Measurements from ENCODE around the gene KRT32.
A peak's percentile ranks its signal among the peaks of the same experiment; 100 is the strongest.

The KRT32 gene

DNA sequence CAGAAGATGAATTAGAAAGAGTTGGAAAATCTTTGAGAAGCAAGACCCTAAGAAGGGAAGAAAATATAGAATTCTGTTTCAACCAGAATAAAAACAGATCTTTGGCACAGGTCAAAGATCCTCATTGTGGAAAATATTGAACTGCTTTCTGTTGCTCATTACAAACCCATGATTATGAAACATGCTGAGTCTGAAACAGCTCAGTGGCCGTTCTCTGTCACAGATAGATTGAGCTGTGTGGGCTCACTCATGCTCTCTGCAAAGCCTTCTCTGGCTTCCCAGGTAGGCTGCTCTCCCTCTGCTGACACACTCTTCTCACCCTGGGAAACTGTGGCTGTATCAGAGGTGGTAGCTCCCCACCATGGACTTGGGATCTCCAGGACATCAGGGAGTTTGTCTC is 23.0 kb downstream of the KRT32 start:
- peak; percentile 42 for DNase-seq (ENCODE audit: low read depth)
- TF ChIP-seq, protein P1, sequence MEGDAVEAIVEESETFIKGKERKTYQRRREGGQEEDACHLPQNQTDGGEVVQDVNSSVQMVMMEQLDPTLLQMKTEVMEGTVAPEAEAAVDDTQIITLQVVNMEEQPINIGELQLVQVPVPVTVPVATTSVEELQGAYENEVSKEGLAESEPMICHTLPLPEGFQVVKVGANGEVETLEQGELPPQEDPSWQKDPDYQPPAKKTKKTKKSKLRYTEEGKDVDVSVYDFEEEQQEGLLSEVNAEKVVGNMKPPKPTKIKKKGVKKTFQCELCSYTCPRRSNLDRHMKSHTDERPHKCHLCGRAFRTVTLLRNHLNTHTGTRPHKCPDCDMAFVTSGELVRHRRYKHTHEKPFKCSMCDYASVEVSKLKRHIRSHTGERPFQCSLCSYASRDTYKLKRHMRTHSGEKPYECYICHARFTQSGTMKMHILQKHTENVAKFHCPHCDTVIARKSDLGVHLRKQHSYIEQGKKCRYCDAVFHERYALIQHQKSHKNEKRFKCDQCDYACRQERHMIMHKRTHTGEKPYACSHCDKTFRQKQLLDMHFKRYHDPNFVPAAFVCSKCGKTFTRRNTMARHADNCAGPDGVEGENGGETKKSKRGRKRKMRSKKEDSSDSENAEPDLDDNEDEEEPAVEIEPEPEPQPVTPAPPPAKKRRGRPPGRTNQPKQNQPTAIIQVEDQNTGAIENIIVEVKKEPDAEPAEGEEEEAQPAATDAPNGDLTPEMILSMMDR (conservative IDR thresholded peaks at IDR 0.05; ENCODE audit: low read depth, low read length), result no peak
- no peak overlapping the region for H3K4me3 ChIP-seq (ENCODE audit: low read depth, low read length)

DNA sequence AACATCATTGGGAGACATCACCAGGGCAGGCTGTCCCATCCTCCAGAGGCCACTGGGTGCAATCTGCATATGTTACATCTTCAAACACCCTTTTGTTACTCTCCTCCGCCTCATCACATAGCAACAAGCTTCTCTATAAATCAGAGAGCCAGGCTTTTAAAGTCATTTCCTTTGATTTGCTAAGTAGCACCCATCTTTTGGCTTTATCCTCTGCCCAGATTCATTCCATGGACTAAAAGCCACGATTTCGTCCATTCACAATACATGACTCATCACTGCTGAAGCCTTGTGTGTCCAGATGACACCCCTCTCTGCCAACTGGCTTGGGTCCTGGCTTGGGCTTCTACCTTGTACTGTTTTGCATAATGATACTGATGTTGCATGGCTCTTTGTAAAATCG is 24.4 kb downstream of the KRT32 start:
- TF ChIP-seq, protein P1 (conservative IDR thresholded peaks at IDR 0.05; ENCODE audit: low read depth, low read length), result no peak
- peak; percentile 56 for DNase-seq (ENCODE audit: low read depth)
- H3K4me3 ChIP-seq (ENCODE audit: low read depth, low read length), result no peak overlapping the region

DNA sequence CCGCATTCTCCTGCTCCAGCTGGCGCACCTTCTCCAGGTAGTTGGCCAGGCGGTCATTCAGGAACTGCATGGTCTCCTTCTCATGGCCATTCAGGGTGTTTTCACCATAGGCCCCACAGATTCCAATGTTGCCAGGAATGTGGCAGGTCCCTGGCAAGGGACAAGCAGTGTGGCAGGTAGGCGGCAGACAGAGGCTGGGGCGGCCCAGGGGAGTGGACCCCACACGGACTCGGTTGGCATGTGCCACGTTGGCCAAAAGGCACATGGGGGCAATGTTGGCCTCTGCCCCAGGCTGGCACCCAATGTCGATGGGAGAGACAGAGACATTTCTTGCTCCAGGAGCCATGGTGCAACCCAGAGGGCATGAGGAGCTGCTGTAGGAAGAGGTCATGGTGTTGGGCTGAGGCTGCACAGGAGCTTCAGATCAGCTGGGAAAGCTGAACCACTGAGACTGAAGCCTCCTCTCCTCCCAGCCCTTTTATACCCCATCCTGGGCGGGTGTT is 26.6 kb downstream of the KRT32 start, which contains the start of gene KRT38:
KRT38 (minus strand) TSS at position 453 of the 503 bp plus-strand sequence; CDS start at position 391, 62 bp downstream.
- no peak for DNase-seq (ENCODE audit: low read depth)
- H3K4me3 ChIP-seq (ENCODE audit: low read depth, low read length), result no peak within 1 kb of the TSS
- TF ChIP-seq, protein P1 (conservative IDR thresholded peaks at IDR 0.05; ENCODE audit: low read depth, low read length), result no peak

DNA sequence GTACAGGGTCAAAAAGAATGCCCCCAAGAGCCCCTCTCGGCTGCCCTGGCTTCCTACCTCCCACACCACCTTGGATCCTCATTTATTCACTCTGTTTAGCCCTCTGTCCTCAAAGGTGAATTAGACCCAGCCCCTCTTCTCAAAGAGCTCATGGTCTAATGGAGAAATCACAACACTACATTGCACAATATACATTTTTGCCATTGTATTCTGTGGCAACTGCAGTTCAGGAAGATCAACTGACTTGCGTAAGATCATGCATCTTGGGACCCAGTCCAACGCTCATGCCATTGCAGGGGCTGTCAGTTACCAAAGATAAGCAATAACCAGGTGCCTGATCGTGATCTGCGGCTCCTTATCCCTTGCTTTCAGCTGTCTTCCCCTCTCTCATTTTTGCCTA is 27.8 kb downstream of the KRT32 start:
- DNase-seq (ENCODE audit: low read depth), result peak; percentile 74
- no peak overlapping the region for H3K4me3 ChIP-seq (ENCODE audit: low read depth, low read length)
- TF ChIP-seq, protein P1 (conservative IDR thresholded peaks at IDR 0.05; ENCODE audit: low read depth, low read length), result no peak

DNA sequence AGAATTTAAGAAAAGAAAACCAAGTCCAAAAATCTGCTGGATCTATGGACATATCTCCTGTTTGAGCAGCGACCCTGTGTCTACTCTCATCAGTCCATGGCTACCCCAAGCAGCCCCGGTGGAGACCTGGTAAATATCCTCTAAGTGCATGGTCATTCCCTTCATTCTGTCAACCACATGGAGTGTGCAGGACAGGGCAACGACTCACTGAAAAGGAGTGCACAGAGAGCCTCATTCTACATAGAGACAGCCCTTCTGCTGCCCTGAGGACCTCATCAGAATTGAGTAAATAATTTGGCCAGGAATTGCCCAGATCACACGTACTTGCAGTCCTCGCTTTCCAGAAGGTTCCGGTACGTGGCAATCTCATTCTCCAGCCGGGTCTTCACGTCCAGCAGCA is 29.4 kb downstream of the KRT32 start:
- TF ChIP-seq, protein P1 (conservative IDR thresholded peaks at IDR 0.05; ENCODE audit: low read depth, low read length), result no peak
- DNase-seq (ENCODE audit: low read depth), result no peak
- H3K4me3 ChIP-seq (ENCODE audit: low read depth, low read length), result no peak overlapping the region

DNA sequence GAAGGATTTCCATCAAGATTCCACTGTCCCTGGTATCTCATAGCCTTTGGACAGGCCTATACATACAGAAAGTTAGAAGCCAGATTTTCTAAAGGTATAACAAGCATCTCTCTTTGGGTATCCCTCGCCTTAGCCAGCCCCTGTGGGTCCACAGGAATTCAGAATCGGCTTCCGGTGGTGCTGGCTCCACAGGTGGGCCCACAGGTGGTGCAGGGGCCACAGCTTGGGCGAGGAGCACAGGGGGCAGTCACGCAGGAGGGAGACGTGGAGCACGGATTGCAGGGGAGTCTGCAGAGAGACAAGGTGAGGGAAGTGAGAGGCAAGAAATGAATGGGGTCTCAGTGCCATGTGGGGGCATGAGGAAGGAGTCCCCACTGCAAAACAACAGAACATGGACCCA is 29.9 kb downstream of the KRT32 start:
- DNase-seq (ENCODE audit: low read depth), result no peak
- TF ChIP-seq, protein P1 (conservative IDR thresholded peaks at IDR 0.05; ENCODE audit: low read depth, low read length), result no peak
- H3K4me3 ChIP-seq (ENCODE audit: low read depth, low read length), result no peak overlapping the region

DNA sequence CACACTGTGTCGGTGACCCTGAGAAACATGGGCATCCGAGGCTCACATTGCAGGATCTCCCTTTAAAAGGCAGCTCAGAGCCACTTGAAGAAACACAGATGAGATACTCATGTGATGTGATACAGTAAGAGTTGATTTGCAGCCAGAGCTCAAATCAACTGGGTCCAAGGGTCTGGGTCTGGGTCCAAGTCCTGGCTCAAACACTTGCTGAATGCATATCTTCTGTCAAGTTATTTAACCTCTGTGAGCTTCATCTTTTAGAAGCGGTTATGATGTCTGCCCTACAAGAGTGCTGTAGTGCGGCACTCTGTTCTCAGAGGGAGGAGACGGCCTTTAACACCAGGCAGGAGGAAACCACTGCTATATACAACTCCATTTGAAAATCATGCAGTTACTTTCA is 32.8 kb downstream of the KRT32 start:
- DNase-seq (ENCODE audit: low read depth), result peak; percentile 30
- TF ChIP-seq, protein P1 (conservative IDR thresholded peaks at IDR 0.05; ENCODE audit: low read depth, low read length), result no peak
- H3K4me3 ChIP-seq (ENCODE audit: low read depth, low read length), result no peak overlapping the region
